Hepatocyte (in vitro differentiated cells): ENCODE results near the gene SELENOV. TPM values are rescaled to one million over a fixed set of nuclear protein-coding genes. Genes with fewer than 3 reads are reported as not detected.

Source experiments
- DNase-seq: peaks from one replicate; pipeline ENCODE4 v3.0.0-alpha.2; 2016; ENCODE audit warnings: low spot score
- H2AFZ ChIP-seq: fragments of 200-600 bp; sonication (generic); 2 replicates; pipeline ENCODE4 v1.6.0; 2016; ENCODE audit warnings: antibody characterized with exemption, mild to moderate bottlenecking
- H3K27ac ChIP-seq: fragments of 200-600 bp; sonication (generic); 2 replicates; pipeline ENCODE4 v1.5.1; 2016; ENCODE audit warnings: mild to moderate bottlenecking
- H3K27me3 ChIP-seq: fragments of 200-600 bp; sonication (generic); 2 replicates; pipeline ENCODE4 v1.6.1; 2016
- H3K36me3 ChIP-seq: fragments of 200-600 bp; sonication (generic); replicated peaks from 2 replicates; pipeline ENCODE4 v1.5.1; 2016; ENCODE audit warnings: low read depth; ENCODE audit not compliant: insufficient read depth
- H3K4me1 ChIP-seq: fragments of 200-600 bp; sonication (generic); 2 replicates; pipeline ENCODE4 v1.5.1; 2016; ENCODE audit warnings: mild to moderate bottlenecking, moderate library complexity; ENCODE audit not compliant: insufficient read depth
- H3K4me2 ChIP-seq: fragments of 200-600 bp; sonication (generic); 2 replicates; pipeline ENCODE4 v1.6.0; 2016
- H3K4me3 ChIP-seq: fragments of 200-600 bp; sonication (generic); 2 replicates; pipeline ENCODE4 v1.5.1; 2016; ENCODE audit warnings: mild to moderate bottlenecking
- H3K79me2 ChIP-seq: fragments of 200-600 bp; sonication (generic); 2 replicates; pipeline ENCODE4 v1.6.0; 2017; ENCODE audit warnings: mild to moderate bottlenecking
- H3K9me2 ChIP-seq: fragments of 200-600 bp; sonication (generic); replicated peaks from 2 replicates; pipeline ENCODE4 v1.6.0; 2017; ENCODE audit warnings: mild to moderate bottlenecking; ENCODE audit not compliant: insufficient read depth
- H3K9me3 ChIP-seq: fragments of 200-600 bp; sonication (generic); 2 replicates; pipeline ENCODE4 v1.5.1; 2016; ENCODE audit warnings: low read depth, mild to moderate bottlenecking
- H4K20me1 ChIP-seq: fragments of 200-600 bp; sonication (generic); 2 replicates; pipeline ENCODE4 v1.6.0; 2016; ENCODE audit warnings: mild to moderate bottlenecking; ENCODE audit not compliant: insufficient read depth, poor library complexity, severe bottlenecking
- CTCF ChIP-seq: fragments of 200-600 bp; sonication (generic); IDR thresholded peaks from 2 replicates; pipeline ENCODE4 v1.5.1; 2016; ENCODE audit warnings: antibody characterized with exemption, mild to moderate bottlenecking; ENCODE audit not compliant: poor library complexity
- EZH2 ChIP-seq: fragments of 200-600 bp; sonication (generic); IDR thresholded peaks from 2 replicates; pipeline ENCODE4 v1.6.1; 2016; ENCODE audit warnings: antibody characterized with exemption, mild to moderate bottlenecking, borderline replicate concordance
- EZH2phosphoT487 ChIP-seq: fragments of 200-600 bp; sonication (generic); IDR thresholded peaks from one replicate; pipeline ENCODE4 v1.6.1; 2018; ENCODE audit warnings: antibody characterized with exemption, mild to moderate bottlenecking, low read depth, moderate library complexity; ENCODE audit not compliant: unreplicated experiment, severe bottlenecking
- WGBS: methylation state at CpG from one replicate; pipeline ENCODE4 v1.1.6; 2016; ENCODE audit warnings: low lambda C conversion rate; ENCODE audit errors: missing lambda C conversion rate; 5-methylcytosine and 5-hydroxymethylcytosine counted together
- polyA plus RNA-seq: library from polyadenylated mRNA; unstranded; fragments of >200 nt; fragmentation: Nextera tagmentation; extraction: Ambion mirVana; gene quantifications from 2 replicates; pipeline ENCODE4 v1.2.1, GENCODE V29; 2016
- total RNA-seq: library from RNA; depleted of rRNA; stranded (reverse); fragments of >200 nt; gene quantifications from 2 replicates; pipeline ENCODE4 v1.2.3, GENCODE V29; 2014

SELENOV gene
- total RNA-seq, result 0.50 and 2.0 TPM in 2 replicates
- 0.98 and 2.2 TPM in 2 replicates for polyA plus RNA-seq

GRCh38 chr19:39514840-39515550 lies at the start of gene SELENOV:
SELENOV (plus strand) TSS chr19:39515139; CDS start chr19:39515213, 74 bp downstream.
- H3K4me2 ChIP-seq, result peak within 1 kb of the TSS; percentile 88
- H2AFZ ChIP-seq, result peak within 1 kb of the TSS; percentile 86
- DNase-seq, result peak; percentile 61
- H3K9me2 ChIP-seq, result no peaks in the 10 kb centered on the region
- H4K20me1 ChIP-seq, result no peaks in the 10 kb centered on the region
- H3K4me3 ChIP-seq, result peak within 1 kb of the TSS; percentile 28
- WGBS, result under 1% methylated on average over 25 of the region's 56 CpGs
- no peaks in the 10 kb centered on the region for H3K9me3 ChIP-seq
- H3K79me2 ChIP-seq, result no peaks in the 10 kb centered on the region
- H3K27me3 ChIP-seq, result peaks cover 46% of the 10 kb centered on the region
- no peaks in the 10 kb centered on the region for H3K36me3 ChIP-seq
- peak; percentile 33 for TF ChIP-seq CTCF
- TF ChIP-seq EZH2phosphoT487, result no peak
- TF ChIP-seq EZH2, result no peak
- no peak within 1 kb of the TSS for H3K27ac ChIP-seq
- no peaks in the 10 kb centered on the region for H3K4me1 ChIP-seq

- H3K27me3 ChIP-seq, result no peaks in the 10 kb centered on the region
- H3K27ac ChIP-seq, result no peak overlapping the region
- H4K20me1 ChIP-seq, result no peaks in the 10 kb centered on the region
- no peak overlapping the region for H3K4me3 ChIP-seq
- no peak overlapping the region for H2AFZ ChIP-seq
- H3K36me3 ChIP-seq, result no peaks in the 10 kb centered on the region
- TF ChIP-seq CTCF, result no peak
- TF ChIP-seq EZH2, result no peak
- TF ChIP-seq EZH2phosphoT487, result no peak
- H3K9me2 ChIP-seq, result no peaks in the 10 kb centered on the region
- no peaks in the 10 kb centered on the region for H3K79me2 ChIP-seq
- H3K4me2 ChIP-seq, result no peak overlapping the region
- no peak for DNase-seq
- no peaks in the 10 kb centered on the region for H3K4me1 ChIP-seq
- H3K9me3 ChIP-seq, result no peaks in the 10 kb centered on the region
- 97% methylated on average over 18 of the region's 18 CpGs for WGBS
Measured at GRCh38 chr19:39465956-39466747, 48.8 kb upstream of the SELENOV start.

- Histone ChIP-seq H3K36me3 (no peaks in the 10 kb centered on the region), H3K9me3 (no peaks in the 10 kb centered on the region), H3K79me2 (no peaks in the 10 kb centered on the region), H3K9me2 (no peaks in the 10 kb centered on the region), H3K4me2 (no peak overlapping the region), H3K4me1 (no peaks in the 10 kb centered on the region), H3K27me3 (no peaks in the 10 kb centered on the region), H4K20me1 (no peaks in the 10 kb centered on the region), H3K4me3 (no peak overlapping the region), H3K27ac (no peak overlapping the region), H2AFZ (no peak overlapping the region)
- TF ChIP-seq EZH2phosphoT487, result no peak
- no peak for DNase-seq
- 93% methylated on average over 7 of the region's 7 CpGs for WGBS
Measured at GRCh38 chr19:39467941-39468340, 47.0 kb upstream of the SELENOV start.

- H4K20me1 ChIP-seq, result no peaks in the 10 kb centered on the region
- H3K36me3 ChIP-seq, result no peaks in the 10 kb centered on the region
- no peak overlapping the region for H3K27ac ChIP-seq
- H3K79me2 ChIP-seq, result no peaks in the 10 kb centered on the region
- H3K4me3 ChIP-seq, result no peak overlapping the region
- H2AFZ ChIP-seq, result no peak overlapping the region
- WGBS, result 92% methylated on average over 11 of the region's 11 CpGs
- no peaks in the 10 kb centered on the region for H3K9me3 ChIP-seq
- H3K27me3 ChIP-seq, result no peaks in the 10 kb centered on the region
- TF ChIP-seq EZH2phosphoT487 (no peak), EZH2 (no peak)
- H3K4me2 ChIP-seq, result no peak overlapping the region
- DNase-seq, result no peak
- H3K4me1 ChIP-seq, result no peaks in the 10 kb centered on the region
- no peaks in the 10 kb centered on the region for H3K9me2 ChIP-seq
Measured at GRCh38 chr19:39469036-39469435, 45.9 kb upstream of the SELENOV start.
